NCI-H526 (cell line): ENCODE measurements around the gene DPEP1.
"Not testable (repeated sequence)": the region's sequence is repeated elsewhere in the genome, so short reads cannot be mapped to it uniquely, and the experiment has no call there.

Source experiments
- DNase-seq, 2 experiments: peaks; one replicate each; lab custom pipeline; 2025; lab: John Stamatoyannopoulos, UW

Gene DPEP1

GRCh38 chr16:89613231-89613953, at the start of gene DPEP1:
Gene DPEP1 (plus strand): TSS chr16:89613642. CDS start chr16:89630411, 16,769 bp downstream.
- no peak for DNase-seq

- DNase-seq, result peak in 1 of 2 experiments; percentile 37
Observed at GRCh38 chr16:89564476-89565255, 48.8 kb upstream of the DPEP1 start.

- no peak for DNase-seq
Observed at GRCh38 chr16:89565256-89565505, 48.3 kb upstream of the DPEP1 start.

- peak; percentile 45 to 75 for DNase-seq
Observed at GRCh38 chr16:89565506-89566372, 47.7 kb upstream of the DPEP1 start.

- DNase-seq, result no peak
Observed at GRCh38 chr16:89567656-89568594, 45.5 kb upstream of the DPEP1 start.

- no peak for DNase-seq
Observed at GRCh38 chr16:89569506-89570341, 43.7 kb upstream of the DPEP1 start.

GRCh38 chr16:89570342-89570923, 43.0 kb upstream of the DPEP1 start:
- DNase-seq, result no peak

- not testable (repeated sequence) for DNase-seq
Observed at GRCh38 chr16:89570983-89571598, 42.4 kb upstream of the DPEP1 start.

- no peak for DNase-seq
Observed at GRCh38 chr16:89571636-89572035, 41.8 kb upstream of the DPEP1 start.

GRCh38 chr16:89572073-89572484, 41.4 kb upstream of the DPEP1 start:
- no peak for DNase-seq

GRCh38 chr16:89572485-89573205, 40.8 kb upstream of the DPEP1 start:
- DNase-seq, result no peak

GRCh38 chr16:89573826-89574680, 39.4 kb upstream of the DPEP1 start:
- DNase-seq, result no peak

GRCh38 chr16:89574681-89575246, 38.7 kb upstream of the DPEP1 start:
- peak in 1 of 2 experiments; percentile 74 for DNase-seq

- DNase-seq, result peak in 1 of 2 experiments; percentile 54
Observed at GRCh38 chr16:89575247-89576152, 37.9 kb upstream of the DPEP1 start, which contains the start of gene CPNE7. Gene CPNE7 (plus strand): TSS chr16:89575758. CDS start chr16:89575898, 140 bp downstream.

- no peak for DNase-seq
Observed at GRCh38 chr16:89576153-89577054, 37.0 kb upstream of the DPEP1 start.
